Measurements from ENCODE around the gene STYXL1. TPM values are rescaled to one million over a fixed set of nuclear protein-coding genes. Genes with fewer than 3 reads are reported as not detected.
A peak's percentile ranks its signal among the peaks of the same experiment; 100 is the strongest.
"Not testable (repeated sequence)": the region's sequence is repeated elsewhere in the genome, so short reads cannot be mapped to it uniquely, and the experiment has no call there.

STYXL1 gene
- total and polyA plus RNA-seq, 4 donors = 22.7 to 34.0 (median 29.4) TPM

DNA sequence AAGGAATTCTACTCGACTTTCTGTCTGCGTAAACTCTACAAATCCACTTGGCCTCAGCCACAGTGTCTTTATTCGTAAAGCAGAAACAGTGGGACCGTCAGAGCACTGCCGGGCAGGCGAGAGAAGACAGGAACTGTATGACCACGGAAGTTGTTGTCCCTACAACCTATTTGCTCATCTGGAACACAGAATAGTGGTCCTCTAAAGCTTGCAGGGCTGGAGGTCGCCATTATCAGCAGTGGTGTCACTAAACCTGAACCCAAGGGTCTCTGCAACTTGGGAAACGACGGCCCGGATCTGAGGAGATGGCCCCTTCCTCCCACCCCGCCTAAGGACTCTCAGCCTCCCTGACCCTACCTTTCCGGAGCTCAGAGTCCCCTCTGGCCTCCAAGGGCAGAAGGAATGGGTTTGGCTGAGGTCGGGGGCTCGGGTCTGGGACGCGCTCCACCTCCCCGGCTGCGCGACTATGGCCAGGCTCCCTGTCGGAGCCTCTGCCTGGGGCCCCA, 442 bp downstream of the STYXL1 start:
- Histone ChIP-seq H3K4me1 (ENCODE audit: control insufficient read depth, insufficient read depth, low read length) (peaks cover 12% of the 10 kb centered on the region), H3K9me3 (ENCODE audit: control insufficient read depth, insufficient read depth, low read length) (no peaks in the 10 kb centered on the region), H3K27me3 (ENCODE audit: control insufficient read depth, insufficient read depth, low read length) (no peaks in the 10 kb centered on the region), H3K4me3 (ENCODE audit: low read depth, low read length) (peak overlapping the region; percentile 100), H3K27ac (ENCODE audit: low read depth, low read length) (peak overlapping the region; percentile 80), H3K36me3 (ENCODE audit: control insufficient read depth, insufficient read depth, low read length) (peaks cover 14% of the 10 kb centered on the region)
- WGBS (ENCODE audit: insufficient coverage) = 2% methylated on average over 18 of the region's 21 CpGs
- DNase-seq (ENCODE audit: low read depth in 4 of 6, low spot score in 6 of 6) = no peak

DNA sequence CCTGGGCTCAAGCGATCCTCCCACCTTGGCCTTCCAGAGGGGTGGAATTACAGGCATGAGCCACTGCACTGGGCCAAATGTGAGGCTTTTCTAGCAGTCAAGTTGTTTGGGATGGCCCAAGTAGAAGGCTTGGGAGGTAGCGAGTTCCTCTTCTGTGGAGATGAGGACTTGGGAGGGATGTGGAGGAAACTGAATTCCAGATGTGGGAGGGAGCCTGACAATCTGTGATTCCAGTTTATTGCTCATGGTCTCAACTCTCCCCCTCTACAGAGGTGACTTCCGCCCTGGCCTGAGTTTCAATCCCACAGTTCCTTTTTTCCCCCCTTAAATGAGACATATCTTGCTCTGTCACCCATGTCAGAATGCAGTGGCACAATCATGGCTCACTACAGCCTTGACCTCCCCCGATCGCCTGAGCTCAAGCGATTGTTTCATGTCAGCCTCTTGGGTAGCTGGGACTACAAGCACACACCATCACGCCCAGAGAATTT, 3.4 kb downstream of the STYXL1 start:
- WGBS (ENCODE audit: insufficient coverage) = 85% methylated on average over 5 of the region's 7 CpGs
- no peak for DNase-seq (ENCODE audit: low read depth in 4 of 6, low spot score in 6 of 6)
- H3K27ac ChIP-seq (ENCODE audit: low read depth, low read length) = no peak overlapping the region
- peaks cover 3% of the 10 kb centered on the region for H3K36me3 ChIP-seq (ENCODE audit: control insufficient read depth, insufficient read depth, low read length)
- H3K9me3 ChIP-seq (ENCODE audit: control insufficient read depth, insufficient read depth, low read length) = no peaks in the 10 kb centered on the region
- no peaks in the 10 kb centered on the region for H3K27me3 ChIP-seq (ENCODE audit: control insufficient read depth, insufficient read depth, low read length)
- no peak overlapping the region for H3K4me3 ChIP-seq (ENCODE audit: low read depth, low read length)
- peaks cover 12% of the 10 kb centered on the region for H3K4me1 ChIP-seq (ENCODE audit: control insufficient read depth, insufficient read depth, low read length)

GRCh38 chr7:76040126-76040525, 7.7 kb downstream of the STYXL1 start:
- Histone ChIP-seq H3K36me3 (ENCODE audit: control insufficient read depth, insufficient read depth, low read length) (peaks cover 5% of the 10 kb centered on the region), H3K4me3 (ENCODE audit: low read depth, low read length) (no peak overlapping the region), H3K27ac (ENCODE audit: low read depth, low read length) (no peak overlapping the region), H3K27me3 (ENCODE audit: control insufficient read depth, insufficient read depth, low read length) (no peaks in the 10 kb centered on the region), H3K4me1 (ENCODE audit: control insufficient read depth, insufficient read depth, low read length) (no peaks in the 10 kb centered on the region), H3K9me3 (ENCODE audit: control insufficient read depth, insufficient read depth, low read length) (no peaks in the 10 kb centered on the region)
- no peak for DNase-seq (ENCODE audit: low read depth in 4 of 6, low spot score in 6 of 6)
- 94% methylated on average over 6 of the region's 6 CpGs for WGBS (ENCODE audit: insufficient coverage)

GRCh38 chr7:76037310-76037709, 10.5 kb downstream of the STYXL1 start:
- Histone ChIP-seq H3K9me3 (ENCODE audit: control insufficient read depth, insufficient read depth, low read length) (no peaks in the 10 kb centered on the region), H3K4me3 (ENCODE audit: low read depth, low read length) (no peak overlapping the region), H3K36me3 (ENCODE audit: control insufficient read depth, insufficient read depth, low read length) (peaks cover 2% of the 10 kb centered on the region), H3K4me1 (ENCODE audit: control insufficient read depth, insufficient read depth, low read length) (no peaks in the 10 kb centered on the region), H3K27ac (ENCODE audit: low read depth, low read length) (no peak overlapping the region), H3K27me3 (ENCODE audit: control insufficient read depth, insufficient read depth, low read length) (no peaks in the 10 kb centered on the region)
- DNase-seq (ENCODE audit: low read depth in 4 of 6, low spot score in 6 of 6) = no peak
- WGBS (ENCODE audit: insufficient coverage) = 92% methylated on average over 3 of the region's 5 CpGs

- H3K4me3 ChIP-seq (ENCODE audit: low read depth, low read length) = no peak overlapping the region
- 100% methylated on average over 1 of the region's 1 CpG for WGBS (ENCODE audit: insufficient coverage)
Measured at GRCh38 chr7:76031964-76032363, 15.8 kb downstream of the STYXL1 start.

DNA sequence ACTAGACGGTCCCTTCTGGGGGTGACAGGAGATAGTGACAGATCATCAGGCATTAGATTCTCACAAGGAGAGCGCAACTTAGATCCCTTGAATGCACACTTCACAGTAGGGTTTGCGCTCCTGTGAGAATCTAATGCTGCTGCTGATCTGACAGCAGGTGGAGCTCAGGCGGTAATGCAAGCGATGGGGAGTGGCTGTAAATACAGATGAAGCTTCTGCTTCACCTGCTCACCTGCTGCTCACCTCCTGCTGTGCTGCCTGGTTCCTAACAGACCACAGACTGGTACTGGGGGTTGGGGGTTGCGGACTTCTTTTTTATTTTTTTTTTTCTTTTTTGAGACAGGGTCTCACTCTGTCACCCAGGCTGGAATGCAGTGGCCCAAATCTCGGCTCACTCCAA, 18.1 kb downstream of the STYXL1 start:
- H3K36me3 ChIP-seq (ENCODE audit: control insufficient read depth, insufficient read depth, low read length) = peaks cover 18% of the 10 kb centered on the region
- not testable (repeated sequence) for H3K4me3 ChIP-seq (ENCODE audit: low read depth, low read length); H3K27me3 ChIP-seq (ENCODE audit: control insufficient read depth, insufficient read depth, low read length); DNase-seq (ENCODE audit: low read depth in 4 of 6, low spot score in 6 of 6); H3K4me1 ChIP-seq (ENCODE audit: control insufficient read depth, insufficient read depth, low read length); H3K27ac ChIP-seq (ENCODE audit: low read depth, low read length); H3K9me3 ChIP-seq (ENCODE audit: control insufficient read depth, insufficient read depth, low read length)
- whole genome bisulfite sequencing (ENCODE audit: insufficient coverage) = 92% methylated on average over 4 of the region's 7 CpGs

More at GRCh38 chr7:76031964-76032363, 15.8 kb downstream of the STYXL1 start:
- Histone ChIP-seq H3K4me1 (ENCODE audit: control insufficient read depth, insufficient read depth, low read length) (no peaks in the 10 kb centered on the region), H3K9me3 (ENCODE audit: control insufficient read depth, insufficient read depth, low read length) (no peaks in the 10 kb centered on the region), H3K27ac (ENCODE audit: low read depth, low read length) (no peak overlapping the region), H3K36me3 (ENCODE audit: control insufficient read depth, insufficient read depth, low read length) (peaks cover 14% of the 10 kb centered on the region), H3K27me3 (ENCODE audit: control insufficient read depth, insufficient read depth, low read length) (no peaks in the 10 kb centered on the region)
- DNase-seq (ENCODE audit: low read depth in 4 of 6, low spot score in 6 of 6) = no peak

DNA sequence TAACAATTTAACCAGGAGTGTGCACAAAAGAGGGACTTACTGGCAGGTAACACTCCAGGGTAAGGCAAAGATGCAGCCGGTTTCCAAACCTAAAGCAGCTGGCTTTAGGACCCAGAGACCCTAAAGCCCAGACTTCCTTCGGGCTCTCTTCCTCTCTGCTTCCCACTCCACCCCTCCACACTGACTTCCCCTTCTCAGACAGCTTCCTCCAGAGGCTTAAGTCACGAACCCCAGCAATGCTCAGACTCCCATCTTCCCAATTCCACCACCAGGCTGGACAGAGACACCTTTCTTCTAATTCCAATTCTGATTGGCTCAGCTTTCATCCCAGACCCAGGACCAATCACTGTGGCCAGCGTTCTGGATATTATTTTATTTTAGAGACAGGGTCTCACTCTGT, 24.8 kb downstream of the STYXL1 start:
- no peak overlapping the region for H3K27ac ChIP-seq (ENCODE audit: low read depth, low read length)
- no peaks in the 10 kb centered on the region for H3K9me3 ChIP-seq (ENCODE audit: control insufficient read depth, insufficient read depth, low read length)
- 13% methylated on average over 3 of the region's 4 CpGs for WGBS (ENCODE audit: insufficient coverage)
- peak in 2 of 6 donors; percentile 13 to 24 for DNase-seq (ENCODE audit: low read depth in 4 of 6, low spot score in 6 of 6)
- no peaks in the 10 kb centered on the region for H3K27me3 ChIP-seq (ENCODE audit: control insufficient read depth, insufficient read depth, low read length)
- no peaks in the 10 kb centered on the region for H3K4me1 ChIP-seq (ENCODE audit: control insufficient read depth, insufficient read depth, low read length)
- no peak overlapping the region for H3K4me3 ChIP-seq (ENCODE audit: low read depth, low read length)
- peaks cover 25% of the 10 kb centered on the region for H3K36me3 ChIP-seq (ENCODE audit: control insufficient read depth, insufficient read depth, low read length)

GRCh38 chr7:76022026-76022780, 25.6 kb downstream of the STYXL1 start:
- Histone ChIP-seq H3K27ac (ENCODE audit: low read depth, low read length) (no peak overlapping the region), H3K4me3 (ENCODE audit: low read depth, low read length) (no peak overlapping the region), H3K9me3 (ENCODE audit: control insufficient read depth, insufficient read depth, low read length) (no peaks in the 10 kb centered on the region), H3K27me3 (ENCODE audit: control insufficient read depth, insufficient read depth, low read length) (no peaks in the 10 kb centered on the region), H3K4me1 (ENCODE audit: control insufficient read depth, insufficient read depth, low read length) (no peaks in the 10 kb centered on the region), H3K36me3 (ENCODE audit: control insufficient read depth, insufficient read depth, low read length) (peaks cover 21% of the 10 kb centered on the region)
- WGBS (ENCODE audit: insufficient coverage) = 96% methylated on average over 3 of the region's 7 CpGs
- DNase-seq (ENCODE audit: low read depth in 4 of 6, low spot score in 6 of 6) = no peak

DNA sequence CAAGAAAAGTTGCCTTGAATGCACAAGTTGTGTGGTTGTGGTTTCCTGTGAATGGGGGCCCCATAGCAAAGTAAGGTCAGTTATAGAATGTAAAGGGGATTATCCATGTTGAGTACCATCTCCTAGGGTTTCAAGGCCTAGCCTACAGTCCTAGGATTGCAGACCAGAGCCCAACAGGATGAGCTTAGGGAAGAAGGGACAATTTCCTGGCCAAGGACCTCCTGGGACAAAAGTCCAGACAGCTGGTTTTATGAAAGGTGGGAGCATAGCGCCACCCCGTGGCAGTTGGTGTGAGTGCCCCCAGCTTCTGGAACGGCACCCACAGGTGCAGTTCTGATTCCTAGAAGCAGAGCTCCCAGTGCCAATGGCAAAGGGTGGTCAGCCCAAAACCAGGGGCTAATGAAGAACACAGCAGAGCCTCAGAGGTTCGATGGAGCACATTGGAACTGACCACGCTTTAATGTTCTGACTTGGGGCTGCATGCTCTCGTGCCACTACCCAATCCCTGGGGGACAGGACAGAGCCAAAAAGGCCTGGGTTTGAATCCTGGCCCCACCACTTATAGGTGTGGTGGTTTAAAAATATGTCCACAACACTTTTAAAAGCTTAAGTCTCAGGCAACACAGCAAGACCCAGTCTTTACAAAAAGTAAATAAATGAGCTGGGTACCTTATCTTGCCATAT, 27.6 kb downstream of the STYXL1 start:
- Histone ChIP-seq H3K36me3 (ENCODE audit: control insufficient read depth, insufficient read depth, low read length) (peaks cover 15% of the 10 kb centered on the region), H3K4me3 (ENCODE audit: low read depth, low read length) (no peak overlapping the region), H3K27me3 (ENCODE audit: control insufficient read depth, insufficient read depth, low read length) (no peaks in the 10 kb centered on the region), H3K9me3 (ENCODE audit: control insufficient read depth, insufficient read depth, low read length) (no peaks in the 10 kb centered on the region), H3K4me1 (ENCODE audit: control insufficient read depth, insufficient read depth, low read length) (no peaks in the 10 kb centered on the region), H3K27ac (ENCODE audit: low read depth, low read length) (no peak overlapping the region)
- DNase-seq (ENCODE audit: low read depth in 4 of 6, low spot score in 6 of 6) = peak; percentile 15 to 84 (median 40)
- WGBS (ENCODE audit: insufficient coverage) = 36% methylated on average over 5 of the region's 6 CpGs
